Measurements from ENCODE around the gene KRT1.

Gene KRT1

DNA sequence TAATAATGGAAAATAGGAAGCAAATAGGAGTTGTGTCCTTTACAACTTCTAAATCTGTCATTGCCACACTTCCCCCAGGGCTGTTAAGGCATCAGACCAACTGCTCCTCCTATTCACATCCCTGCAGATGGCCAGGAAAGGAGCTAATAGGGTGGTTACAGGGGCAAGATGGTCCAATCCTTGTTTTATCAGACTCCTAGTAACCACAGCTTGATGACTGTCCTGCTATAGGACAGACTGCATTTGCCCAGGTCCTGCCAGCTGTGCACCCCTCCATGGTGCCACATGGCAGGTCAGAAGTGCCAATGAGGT, 17.3 kb downstream of the KRT1 start:
- no peak for DNase-seq
- intact Hi-C loops (cut with DNase I), result no loop called here

DNA sequence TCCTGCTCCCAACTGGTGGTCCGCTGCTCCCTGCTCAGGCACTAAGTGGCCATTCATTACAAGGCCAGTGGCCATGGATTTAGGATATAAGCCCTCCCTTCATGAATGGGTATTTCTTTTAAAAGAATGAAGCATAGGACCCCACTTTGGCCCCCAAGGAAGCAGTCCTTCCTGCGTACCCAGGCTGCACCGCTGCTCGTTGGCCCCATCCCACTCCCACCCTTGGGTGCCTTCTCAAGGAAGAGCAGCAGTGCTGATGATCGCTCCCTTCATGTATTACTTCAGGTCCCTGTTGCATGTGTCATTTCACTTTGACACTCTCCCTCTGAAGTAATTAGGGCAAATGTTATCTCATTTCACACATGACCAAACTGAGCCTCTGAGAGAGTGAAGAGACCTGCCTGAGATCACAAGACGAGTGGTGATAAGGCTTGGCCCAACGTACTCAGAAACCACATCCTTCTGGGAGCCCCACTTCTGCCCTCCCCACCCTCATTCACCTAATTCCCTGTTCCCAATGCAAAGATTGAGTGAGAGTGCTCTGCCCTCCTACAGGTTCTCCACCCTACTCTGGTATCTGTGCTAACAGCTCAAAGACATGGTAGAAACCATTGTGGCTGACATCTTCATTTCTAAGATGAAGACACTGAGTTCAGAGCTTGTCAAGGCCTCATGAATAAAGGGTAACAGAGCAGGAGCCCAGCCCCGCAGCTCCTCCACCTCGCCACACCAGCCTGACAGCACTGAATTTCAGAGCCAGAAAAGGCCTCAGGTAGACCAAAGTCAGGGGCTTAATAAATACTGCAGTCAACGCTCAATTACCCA, 17.9 kb downstream of the KRT1 start:
- intact Hi-C loops (cut with DNase I), result no loop called here
- DNase-seq, result no peak

- no peak for DNase-seq
- intact Hi-C loops (cut with DNase I), result no loop called here
Observed at GRCh38 chr12:52661668-52662067, 18.5 kb downstream of the KRT1 start.

DNA sequence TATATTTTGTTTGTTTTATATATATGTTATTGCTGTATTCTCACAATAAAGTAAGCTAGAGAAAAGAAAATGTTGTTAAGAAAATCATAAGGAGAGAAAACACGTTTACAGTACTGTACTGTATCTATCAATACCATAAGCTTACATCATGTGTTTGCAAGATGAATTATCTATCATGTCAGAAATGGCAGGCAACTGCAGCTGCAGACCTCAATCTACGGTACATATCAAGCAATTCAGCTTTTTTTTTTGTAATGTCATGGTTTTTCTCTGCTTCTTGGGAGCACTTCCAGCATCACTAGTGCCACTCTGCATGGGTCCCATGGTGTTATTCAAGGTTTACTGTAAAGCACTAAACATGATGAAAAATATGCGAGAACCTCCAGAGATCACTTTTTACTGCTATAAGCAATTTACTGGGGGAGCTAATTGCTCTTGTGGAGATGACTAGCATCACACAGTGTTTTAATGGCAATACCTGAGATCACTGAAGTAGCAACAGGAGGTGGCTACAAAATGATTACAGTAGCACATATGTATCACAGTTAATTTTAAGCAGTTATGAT, 19.2 kb downstream of the KRT1 start:
- intact Hi-C loops (cut with DNase I), result no loop called here

DNA sequence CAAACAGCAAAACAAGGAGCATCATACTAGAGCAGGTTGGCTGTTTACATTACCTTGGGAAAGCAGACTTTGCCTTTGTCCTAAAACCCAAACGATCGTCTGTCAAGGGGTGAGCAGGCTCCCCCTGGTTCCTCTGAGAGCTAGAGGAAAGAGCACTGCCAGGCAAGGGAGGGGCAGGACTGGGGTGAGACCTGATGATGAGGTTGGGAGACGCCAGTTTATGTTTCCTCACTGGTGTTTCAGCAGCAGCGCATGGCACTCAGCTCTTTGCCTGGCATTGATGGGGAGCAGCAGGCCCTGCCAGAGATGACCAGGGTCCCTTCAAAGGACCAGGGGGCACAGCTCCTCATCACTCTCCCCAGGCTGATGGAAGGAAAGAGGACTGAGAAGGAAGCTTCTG, 20.3 kb downstream of the KRT1 start:
- DNase-seq, result no peak
- intact Hi-C loops (cut with DNase I), result no loop called here

More for the DNA sequence above, 19.2 kb downstream of the KRT1 start:
- no peak for DNase-seq

- no peak for DNase-seq
- intact Hi-C loops (cut with DNase I), result no loop called here
Observed at GRCh38 chr12:52659395-52659794, 20.8 kb downstream of the KRT1 start.

DNA sequence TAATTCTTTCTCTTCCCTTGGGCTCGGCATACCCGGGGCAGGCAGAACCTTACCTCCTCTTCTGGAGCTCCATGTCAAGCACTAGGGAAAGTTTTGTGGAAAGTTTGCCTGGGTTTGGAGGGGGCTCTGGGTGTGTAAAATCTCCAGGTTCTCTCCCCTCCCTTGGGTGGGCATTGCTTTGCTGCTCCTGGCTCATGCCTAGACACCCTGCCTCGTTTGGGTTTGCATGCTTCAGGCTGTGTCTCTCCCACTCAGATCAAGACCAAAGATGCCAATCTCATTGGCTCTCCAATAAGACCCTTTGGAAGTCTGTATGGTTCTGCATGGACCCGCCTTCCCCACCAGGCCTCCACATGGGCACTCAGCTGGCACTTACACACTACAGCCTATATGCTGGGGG, 22.0 kb downstream of the KRT1 start:
- DNase-seq, result no peak
- intact Hi-C loops (cut with DNase I), result no loop called here

DNA sequence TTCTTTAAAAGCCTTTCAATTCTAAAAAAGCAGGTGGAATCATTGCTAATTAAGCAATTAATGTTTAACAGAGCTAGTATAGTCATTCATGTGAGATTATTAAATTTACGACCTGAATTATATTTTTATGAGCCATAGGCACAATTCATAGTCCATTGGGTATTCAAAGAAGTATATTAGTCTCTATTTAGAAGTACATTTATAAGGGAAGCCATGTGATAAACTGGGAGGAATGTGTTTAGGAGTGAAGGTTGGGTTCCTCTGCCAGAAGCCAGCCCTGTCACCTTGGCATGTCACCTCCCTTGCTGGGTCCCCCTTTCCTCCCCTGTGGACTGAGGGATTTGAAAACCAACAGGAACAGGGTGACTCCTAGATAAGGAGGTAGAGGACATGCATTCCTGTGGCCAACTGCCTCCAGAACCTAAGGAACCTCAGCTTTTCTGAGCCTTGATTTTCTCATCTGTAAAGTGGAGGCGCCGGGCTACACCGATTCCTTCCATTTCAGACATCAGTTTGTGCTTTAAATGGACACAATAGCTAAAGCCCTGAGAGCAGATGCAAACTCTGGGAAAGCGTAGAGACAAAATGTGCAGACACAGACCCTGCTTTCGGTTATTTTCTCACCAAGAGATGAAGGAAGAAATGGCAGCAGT, 22.8 kb downstream of the KRT1 start:
- DNase-seq, result no peak

DNA sequence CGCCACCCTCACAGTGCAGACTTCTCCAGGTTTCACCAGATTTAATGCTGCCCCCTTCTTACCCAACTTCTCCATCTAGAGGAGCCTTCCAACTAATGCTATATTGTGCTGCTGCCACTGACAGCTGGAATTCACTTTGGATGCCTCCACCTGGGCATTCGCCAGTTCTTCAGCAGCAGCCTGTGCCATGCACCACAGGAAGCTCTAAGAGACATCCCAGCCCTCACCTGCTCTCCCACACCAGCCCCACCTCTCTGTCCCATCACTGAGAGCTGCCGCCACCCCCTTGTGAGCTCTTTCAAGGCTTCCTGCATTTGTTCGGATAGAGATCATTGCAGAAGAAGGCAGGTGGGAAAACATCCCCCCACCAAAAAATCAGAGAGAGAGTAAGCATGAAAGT, 23.6 kb downstream of the KRT1 start:
- no peak for DNase-seq
- intact Hi-C loops (cut with DNase I), result no loop called here

More for the DNA sequence above, 22.8 kb downstream of the KRT1 start:
- intact Hi-C loops (cut with DNase I), result no loop called here

- intact Hi-C loops (cut with DNase I), result no loop called here
- DNase-seq, result no peak
Observed at GRCh38 chr12:52655720-52656124, 24.5 kb downstream of the KRT1 start.

DNA sequence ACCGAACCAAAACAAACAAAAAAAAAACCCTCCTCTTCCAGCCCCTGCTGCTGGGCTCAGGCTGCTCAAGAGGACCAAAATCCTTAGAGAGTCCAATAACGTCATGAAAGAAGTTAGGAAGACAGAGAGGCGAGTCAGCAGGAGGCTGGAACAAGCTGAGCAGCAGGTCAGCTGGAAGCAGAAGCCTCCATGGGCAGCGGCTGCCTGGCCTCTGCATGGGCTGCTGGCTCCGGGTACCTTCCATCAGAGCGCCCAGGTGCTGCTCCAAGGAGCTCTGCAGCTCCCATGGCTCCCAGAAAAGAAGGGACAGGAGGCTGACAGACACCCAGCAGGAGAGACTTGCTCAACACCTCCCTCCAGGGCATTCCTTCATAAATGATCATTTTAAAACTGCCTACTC, 25.0 kb downstream of the KRT1 start:
- peak in 1 of 10 donors; percentile 77 for DNase-seq
- intact Hi-C loops (cut with DNase I), result no loop called here

DNA sequence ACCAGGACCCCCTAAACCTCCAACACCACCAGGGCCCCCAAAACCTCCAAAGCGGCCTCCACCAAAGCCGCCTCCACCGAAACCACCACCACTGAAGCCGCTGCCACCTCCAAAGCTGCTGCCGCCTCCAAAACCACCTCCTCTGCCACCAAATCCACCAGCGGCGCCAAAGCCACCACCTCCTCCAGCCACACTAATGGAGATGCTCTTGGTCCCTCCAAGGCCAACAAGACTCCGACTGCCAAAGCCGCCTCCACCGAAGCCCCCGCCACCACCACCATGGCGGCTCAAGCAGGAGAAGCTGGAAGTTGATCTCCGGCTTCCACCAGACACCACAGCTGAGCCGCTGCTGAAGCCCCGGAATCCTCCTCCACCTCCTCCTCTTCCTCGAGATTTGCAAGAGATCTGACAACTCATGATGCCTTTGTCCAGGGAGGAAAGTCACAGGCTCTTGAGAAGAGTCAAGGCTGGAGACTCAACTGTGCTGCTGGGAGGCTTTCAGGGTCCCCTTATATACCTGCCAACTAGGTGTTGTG, 28.4 kb downstream of the KRT1 start, which contains the start of gene KRT2:
Gene KRT2 (minus strand): TSS at position 486 of the 536 bp plus-strand sequence. CDS start 69 bp downstream, at position 417.
- DNase-seq, result peak in 1 of 10 donors; percentile 72
- intact Hi-C loops (cut with DNase I), result no loop called here

DNA sequence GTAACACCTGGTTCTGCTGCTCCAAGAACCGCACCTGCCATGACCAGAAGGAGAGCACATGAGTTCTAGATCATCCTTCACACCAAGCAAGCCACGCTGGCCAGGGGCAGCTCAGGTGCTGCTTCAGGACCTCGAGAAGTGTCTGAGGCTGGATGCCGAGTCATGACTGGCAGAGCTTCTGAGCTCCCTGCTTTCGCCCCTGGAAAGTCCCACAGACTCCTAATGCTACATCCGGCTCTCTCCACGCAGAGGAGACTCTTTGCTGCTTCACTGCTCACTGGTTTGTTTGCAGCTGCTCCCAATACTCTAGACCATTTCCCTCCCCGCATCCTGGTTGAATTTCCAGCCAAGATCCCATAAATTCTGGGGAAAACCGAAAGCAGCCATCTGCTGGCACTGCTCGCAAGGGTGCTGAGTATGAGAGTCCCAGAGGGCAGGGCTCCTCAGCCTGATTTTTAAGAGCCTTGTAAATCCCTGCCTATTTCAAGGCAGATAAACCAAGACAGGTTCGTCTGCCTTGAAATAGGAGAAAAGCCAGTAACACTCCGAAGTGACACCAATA, 29.6 kb downstream of the KRT1 start:
- intact Hi-C loops (cut with DNase I), result no loop called here
- DNase-seq, result peak in 1 of 10 donors; percentile 63

GRCh38 chr12:52649066-52649465, 31.1 kb downstream of the KRT1 start:
- intact Hi-C loops (cut with DNase I), result no loop called here

GRCh38 chr12:52648012-52648550, 32.1 kb downstream of the KRT1 start:
- intact Hi-C loops (cut with DNase I), result no loop called here

More at GRCh38 chr12:52649066-52649465, 31.1 kb downstream of the KRT1 start:
- DNase-seq, result no peak

DNA sequence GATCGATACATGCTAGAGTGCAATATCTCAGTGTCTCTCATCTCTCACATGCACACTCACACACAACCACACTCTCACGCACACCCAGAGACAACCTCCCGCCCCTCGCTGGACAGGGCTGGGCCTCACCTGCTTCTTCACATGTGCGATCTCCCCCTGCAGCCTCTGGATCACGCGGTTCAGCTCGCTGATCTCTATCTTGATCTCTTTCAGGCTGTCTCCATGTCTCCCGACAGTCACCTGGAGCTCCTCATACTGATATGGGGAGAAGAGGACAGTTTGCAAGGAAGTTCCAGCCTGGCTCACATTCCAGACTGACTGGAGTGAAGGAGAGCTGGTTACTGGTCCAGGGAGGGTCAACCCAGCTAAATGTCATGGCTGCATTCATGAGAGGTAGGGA, 32.6 kb downstream of the KRT1 start:
- DNase-seq, result no peak
- intact Hi-C loops (cut with DNase I), result no loop called here

More at GRCh38 chr12:52648012-52648550, 32.1 kb downstream of the KRT1 start:
- no peak for DNase-seq

DNA sequence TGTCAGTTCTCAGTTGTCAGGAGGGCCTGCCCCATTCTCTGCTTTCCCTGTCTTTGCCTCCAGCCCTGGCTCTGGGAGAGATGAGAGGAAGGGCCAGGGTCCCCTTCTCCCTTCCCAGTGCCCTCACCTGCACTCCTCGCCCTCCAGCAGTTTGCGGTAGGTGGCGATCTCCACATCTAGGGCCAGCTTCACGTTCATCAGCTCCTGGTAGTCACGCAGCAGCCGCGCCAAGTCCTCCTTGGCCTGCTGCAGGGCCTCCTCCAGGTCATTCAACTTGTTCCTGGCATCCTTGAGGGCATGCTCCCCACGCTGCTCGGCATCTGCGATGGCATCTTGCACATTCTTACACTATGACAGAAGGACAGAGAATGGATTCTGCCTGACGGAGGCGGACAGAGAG, 33.6 kb downstream of the KRT1 start:
- intact Hi-C loops (cut with DNase I), result no loop called here
- no peak for DNase-seq

GRCh38 chr12:52645982-52646381, 34.2 kb downstream of the KRT1 start:
- DNase-seq, result no peak
- intact Hi-C loops (cut with DNase I), result no loop called here

GRCh38 chr12:52645120-52645761, 35.0 kb downstream of the KRT1 start:
- intact Hi-C loops (cut with DNase I), result no loop called here
- DNase-seq, result no peak

DNA sequence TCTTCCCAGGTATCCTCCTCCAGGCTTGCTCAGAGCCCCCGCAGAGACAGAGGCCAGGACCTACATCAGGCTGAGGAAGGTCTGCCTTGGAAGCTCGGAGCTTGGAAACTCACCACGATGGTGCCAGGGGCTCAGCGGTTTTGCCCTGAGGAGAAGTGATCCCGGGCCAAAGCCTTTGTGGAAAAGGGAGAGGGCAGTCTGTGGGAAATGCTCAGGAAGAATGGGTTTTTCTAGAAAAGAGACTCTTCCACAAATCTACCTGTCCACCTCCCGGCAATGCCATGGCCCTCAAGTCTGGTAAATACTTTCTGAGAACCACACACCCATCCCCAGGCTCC, 36.2 kb downstream of the KRT1 start:
- DNase-seq, result no peak
- intact Hi-C loops (cut with DNase I), result no loop called here

Data from posterior cingulate gyrus (tissue), 11 donors.